Endodermal cell (in vitro differentiated cells): ENCODE results near the gene GABRA4. TPM values are rescaled to one million over a fixed set of nuclear protein-coding genes. Genes with fewer than 3 reads are reported as not detected.

ENCODE experiments used
- DNase-seq: peaks from one replicate; pipeline ENCODE4 v3.0.0-alpha.2; 2017
- H3K27ac ChIP-seq: 2 replicates; pipeline ENCODE4 v1.5.1; 2013; ENCODE audit warnings: mild to moderate bottlenecking, low read depth, low read length, moderate library complexity
- H3K27me3 ChIP-seq: 2 replicates; pipeline ENCODE4 v1.6.1; 2013; ENCODE audit warnings: mild to moderate bottlenecking, low read length, moderate library complexity; ENCODE audit not compliant: insufficient read depth, control insufficient read depth, poor library complexity, severe bottlenecking
- H3K36me3 ChIP-seq: 2 replicates; pipeline ENCODE4 v1.7.0; 2013; ENCODE audit warnings: mild to moderate bottlenecking, low read length, moderate library complexity; ENCODE audit not compliant: control insufficient read depth, insufficient read depth
- H3K4me1 ChIP-seq: one replicate; pipeline ENCODE4 v1.7.0; 2013; ENCODE audit warnings: low read length; ENCODE audit not compliant: control insufficient read depth, insufficient read depth
- H3K4me3 ChIP-seq: 2 replicates; pipeline ENCODE4 v1.5.1; 2013; ENCODE audit warnings: mild to moderate bottlenecking, low read length, moderate library complexity
- H3K9ac ChIP-seq: 2 replicates; pipeline ENCODE4 v1.6.1; 2013; ENCODE audit warnings: mild to moderate bottlenecking, low read length, moderate library complexity; ENCODE audit not compliant: poor library complexity, severe bottlenecking; ENCODE audit errors: extremely low read depth
- H3K9me3 ChIP-seq: 2 replicates; pipeline ENCODE4 v1.6.1; 2013; ENCODE audit warnings: mild to moderate bottlenecking, low read length, moderate library complexity; ENCODE audit not compliant: control insufficient read depth
- H3K27ac Mint-ChIP-seq: 2 replicates; pipeline ENCODE4 v1.8.0; 2020; ENCODE audit warnings: mixed read lengths
- H3K27me3 Mint-ChIP-seq: 2 replicates; pipeline ENCODE4 v1.8.0; 2021; ENCODE audit warnings: mild to moderate bottlenecking, mixed read lengths; ENCODE audit not compliant: insufficient read depth
- H3K36me3 Mint-ChIP-seq: 2 replicates; pipeline ENCODE4 v1.8.0; 2020; ENCODE audit warnings: low read depth, mixed read lengths
- H3K4me1 Mint-ChIP-seq: 2 replicates; pipeline ENCODE4 v1.8.0; 2020; ENCODE audit warnings: mixed read lengths
- H3K4me3 Mint-ChIP-seq: 2 replicates; pipeline ENCODE4 v1.8.0; 2020; ENCODE audit warnings: mild to moderate bottlenecking, moderate library complexity, mixed read lengths
- H3K9me3 Mint-ChIP-seq: 2 replicates; pipeline ENCODE4 v1.8.0; 2020; ENCODE audit warnings: mild to moderate bottlenecking, mixed read lengths
- WGBS, 2 experiments: methylation state at CpG; one replicate each; pipeline versions ENCODE4 v1.1.5 to v1.1.7; 2013; ENCODE audit warnings: missing lambda C conversion rate in 2 of 2, mixed read lengths in 1 of 2; ENCODE audit not compliant: insufficient coverage in 1 of 2, insufficient read length in 1 of 2; 5-methylcytosine and 5-hydroxymethylcytosine counted together
- total RNA-seq, 2 donors: library from RNA; stranded (reverse); fragmentation: NEBNext Ultra II Directional in 1 of 2; extraction: Animal tissue kit (Norgen Biotek cat#: 25700) in 1 of 2; gene quantifications; 2 replicates in 1 of 2; 3 replicates in 1 of 2; pipeline ENCODE4 v1.2.1, GENCODE V29; 2021
- TF ChIP-seq, protein P1 (sequence below): fragments of 200-600 bp; sonication (generic); conservative IDR thresholded peaks from 2 replicates; pipeline ENCODE4 v1.5.0; 2021; ENCODE audit warnings: antibody characterized with exemption, mild to moderate bottlenecking

The GABRA4 gene
- total RNA-seq, 2 donors from 2014 or later: 0.37 TPM; not detected in 1

DNA sequence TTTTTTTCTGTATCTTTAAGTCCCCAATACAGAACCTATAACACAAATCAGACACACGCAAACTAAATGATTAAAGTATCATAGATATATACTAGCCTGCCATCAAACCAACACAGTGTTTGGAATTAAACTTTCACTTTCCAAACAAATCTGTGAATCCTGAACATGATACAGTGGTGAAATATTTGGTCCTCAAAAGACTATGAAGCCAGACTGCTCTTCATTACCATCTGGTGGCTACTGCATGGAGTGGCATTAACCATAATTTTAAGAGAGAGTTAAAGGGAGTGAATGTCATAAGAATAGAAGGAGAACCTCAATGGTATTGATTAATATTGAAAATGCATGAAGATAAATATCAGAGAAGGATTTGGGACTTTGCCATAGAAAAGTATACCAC, 9.2 kb upstream of the GABRA4 start:
- no peak overlapping the region for H3K4me3 Mint-ChIP-seq
- no peak overlapping the region for H3K27ac Mint-ChIP-seq
- no peaks in the 10 kb centered on the region for H3K9me3 ChIP-seq
- H3K36me3 Mint-ChIP-seq: no peaks in the 10 kb centered on the region
- H3K9me3 Mint-ChIP-seq: no peaks in the 10 kb centered on the region
- peaks cover 2% of the 10 kb centered on the region for H3K4me1 Mint-ChIP-seq
- H3K4me1 ChIP-seq: no peaks in the 10 kb centered on the region
- H3K27me3 ChIP-seq: peaks cover 4% of the 10 kb centered on the region
- H3K27ac ChIP-seq: no peak overlapping the region
- TF ChIP-seq, protein P1, sequence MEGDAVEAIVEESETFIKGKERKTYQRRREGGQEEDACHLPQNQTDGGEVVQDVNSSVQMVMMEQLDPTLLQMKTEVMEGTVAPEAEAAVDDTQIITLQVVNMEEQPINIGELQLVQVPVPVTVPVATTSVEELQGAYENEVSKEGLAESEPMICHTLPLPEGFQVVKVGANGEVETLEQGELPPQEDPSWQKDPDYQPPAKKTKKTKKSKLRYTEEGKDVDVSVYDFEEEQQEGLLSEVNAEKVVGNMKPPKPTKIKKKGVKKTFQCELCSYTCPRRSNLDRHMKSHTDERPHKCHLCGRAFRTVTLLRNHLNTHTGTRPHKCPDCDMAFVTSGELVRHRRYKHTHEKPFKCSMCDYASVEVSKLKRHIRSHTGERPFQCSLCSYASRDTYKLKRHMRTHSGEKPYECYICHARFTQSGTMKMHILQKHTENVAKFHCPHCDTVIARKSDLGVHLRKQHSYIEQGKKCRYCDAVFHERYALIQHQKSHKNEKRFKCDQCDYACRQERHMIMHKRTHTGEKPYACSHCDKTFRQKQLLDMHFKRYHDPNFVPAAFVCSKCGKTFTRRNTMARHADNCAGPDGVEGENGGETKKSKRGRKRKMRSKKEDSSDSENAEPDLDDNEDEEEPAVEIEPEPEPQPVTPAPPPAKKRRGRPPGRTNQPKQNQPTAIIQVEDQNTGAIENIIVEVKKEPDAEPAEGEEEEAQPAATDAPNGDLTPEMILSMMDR: peak; percentile 63
- no peak overlapping the region for H3K9ac ChIP-seq
- no peaks in the 10 kb centered on the region for H3K36me3 ChIP-seq
- no peak for DNase-seq
- H3K4me3 ChIP-seq: no peak overlapping the region
- WGBS, 2 experiments: 89% methylated on average over 1 of the region's 1 CpG; no CpG with 5 or more reads in 1 of the 2 experiments
- peaks cover 3% of the 10 kb centered on the region for H3K27me3 Mint-ChIP-seq

DNA sequence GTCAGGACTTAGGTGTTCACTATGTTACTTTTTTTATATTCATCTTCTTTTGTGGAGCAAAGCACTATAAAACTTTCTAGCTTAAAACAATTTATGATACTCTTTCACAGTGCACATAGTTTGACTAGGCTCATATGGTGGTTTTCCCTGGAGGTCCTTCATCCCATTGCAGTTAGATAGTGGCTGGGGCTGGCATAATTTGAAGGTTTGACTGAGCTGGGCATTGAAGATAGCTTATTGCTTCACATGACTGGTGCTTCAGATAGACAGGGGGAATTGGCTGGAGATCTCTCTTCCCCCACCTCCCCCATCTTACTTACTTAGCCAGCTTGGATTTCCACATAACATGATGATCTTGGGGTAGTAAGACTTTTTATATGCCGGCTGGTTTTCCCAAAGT, 7.0 kb upstream of the GABRA4 start:
- peaks cover 2% of the 10 kb centered on the region for H3K4me1 Mint-ChIP-seq
- H3K27ac ChIP-seq: no peak overlapping the region
- H3K36me3 ChIP-seq: no peaks in the 10 kb centered on the region
- TF ChIP-seq, protein P1: no peak
- no peak overlapping the region for H3K9ac ChIP-seq
- DNase-seq: no peak
- H3K4me3 ChIP-seq: no peak overlapping the region
- no peaks in the 10 kb centered on the region for H3K9me3 ChIP-seq
- no peak overlapping the region for H3K27ac Mint-ChIP-seq
- whole genome bisulfite sequencing, 2 experiments: 80 to 100% methylated on average over 1 of the region's 1 CpG
- H3K36me3 Mint-ChIP-seq: no peaks in the 10 kb centered on the region
- H3K4me1 ChIP-seq: no peaks in the 10 kb centered on the region
- H3K27me3 ChIP-seq: peaks cover 25% of the 10 kb centered on the region
- no peaks in the 10 kb centered on the region for H3K9me3 Mint-ChIP-seq
- H3K27me3 Mint-ChIP-seq: peaks cover 21% of the 10 kb centered on the region
- H3K4me3 Mint-ChIP-seq: no peak overlapping the region

DNA sequence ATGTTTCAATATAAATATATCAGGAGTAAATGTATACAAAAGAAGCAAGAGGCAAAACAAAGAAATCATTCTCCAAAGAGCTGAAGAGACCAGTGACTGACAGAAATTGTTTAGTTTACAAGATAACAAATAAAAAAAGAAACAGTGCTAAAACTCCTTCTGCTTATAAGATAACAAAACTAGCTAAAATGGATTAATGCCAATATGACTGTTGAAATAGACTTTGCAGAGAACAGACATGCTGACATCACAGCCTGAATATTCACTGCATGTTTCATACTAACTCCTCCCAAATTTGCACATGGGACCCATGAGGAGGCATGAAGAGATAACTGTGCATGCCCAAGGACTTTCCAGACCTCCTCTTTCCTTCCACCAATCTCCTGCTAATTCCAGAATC, 6.2 kb upstream of the GABRA4 start:
- H3K9me3 ChIP-seq: no peaks in the 10 kb centered on the region
- no peaks in the 10 kb centered on the region for H3K4me1 ChIP-seq
- Mint-ChIP-seq H3K4me1 (peaks cover 2% of the 10 kb centered on the region), H3K4me3 (no peak overlapping the region), H3K36me3 (no peaks in the 10 kb centered on the region), H3K9me3 (no peaks in the 10 kb centered on the region), H3K27me3 (peaks cover 29% of the 10 kb centered on the region), H3K27ac (no peak overlapping the region)
- DNase-seq: no peak
- H3K9ac ChIP-seq: no peak overlapping the region
- H3K27me3 ChIP-seq: peaks cover 34% of the 10 kb centered on the region
- H3K27ac ChIP-seq: no peak overlapping the region
- TF ChIP-seq, protein P1: no peak
- no peaks in the 10 kb centered on the region for H3K36me3 ChIP-seq
- no peak overlapping the region for H3K4me3 ChIP-seq
